ENCODE data around the gene PAX8. TPM values are rescaled to one million over a fixed set of nuclear protein-coding genes. Genes with fewer than 3 reads are reported as not detected.

PAX8 gene
- total and polyA plus RNA-seq, 2 of the 13 experiments (the other 11 are each of a cell fraction or from before 2014, with no cell fraction given), result 1.5 to 8.8 TPM

- in situ Hi-C loops (cut with HindIII; ENCODE audit: extremely low pct_ligation_motif_present, low pct_unique_long_range_greater_than_20kb) (loop anchor here (5.0 kb wide), 2 partner anchors 60 to 115 kb away; no protein-coding TSS in a partner anchor), intact Hi-C loops (cut with micrococcal nuclease; ENCODE audit: unreplicated experiment) (no loop called here)
- BruUV-seq (replicated peaks), result no TSS peak
- Histone ChIP-seq H3K4me3 (replicated peaks in 1 of 3; ENCODE audit: insufficient read depth in 1 of 3, low read depth in 2 of 3, low read length in 3 of 3) (no peak overlapping the region), H3K9ac (ENCODE audit: insufficient read depth, low read depth, low read length) (no peak overlapping the region), H3K27me3 (ENCODE audit: control insufficient read depth in 1 of 2, insufficient read depth in 2 of 2, low read length in 2 of 2) (no peaks in the 10 kb centered on the region; a peak in 1 of 5 replicates), H2AFZ (ENCODE audit: low read length) (no peak overlapping the region), H3K4me2 (ENCODE audit: low read depth, low read length) (no peak overlapping the region), H3K27ac (ENCODE audit: extremely low read length, insufficient read depth, low read length) (no peak overlapping the region), H3K9me3 (ENCODE audit: low read length) (no peaks in the 10 kb centered on the region), H4K20me1 (ENCODE audit: insufficient read depth, low read length) (no peaks in the 10 kb centered on the region), H3K36me3 (replicated peaks in 1 of 2; ENCODE audit: control insufficient read depth in 1 of 2, insufficient read depth in 2 of 2, low read length in 2 of 2) (no peaks in the 10 kb centered on the region; a peak in 1 of 5 replicates), H3K4me1 (ENCODE audit: insufficient read depth, low read length) (peaks cover 37% of the 10 kb centered on the region), H3K79me2 (ENCODE audit: insufficient read depth, low read length) (no peaks in the 10 kb centered on the region)
- 71% methylated on average over 4 of the region's 4 CpGs for WGBS (ENCODE audit: low lambda C conversion rate)
- ChIA-PET POLR2A (interaction anchor here (0.7 to 1.4 kb wide), 2 partner anchors 15 to 41 kb away, joined by 3 to 4 read pairs; no protein-coding TSS in a partner anchor), CTCF (ENCODE audit: low intra/inter-chr PET ratio, low total read pairs) (interaction anchor here (4.3 kb wide), 1 partner anchor 59 kb away, joined by 80 read pairs; no protein-coding TSS in a partner anchor)
- DNase-seq (ENCODE audit: low spot score) (no peak), FAIRE-seq (no peak), ATAC-seq (no peak)
- TF ChIP-seq KAT7 (CRISPR knock-in tag; IDR thresholded peaks at IDR 0.05; ENCODE audit: borderline replicate concordance) (no peak), HCFC1 (IDR thresholded peaks at IDR 0.05; ENCODE audit: low read depth, low read length) (no peak), TBX2 (CRISPR knock-in tag; IDR thresholded peaks at IDR 0.05; ENCODE audit: borderline replicate concordance) (no peak), SP1 (IDR thresholded peaks at IDR 0.05) (no peak), SP1 (CRISPR knock-in tag; IDR thresholded peaks at IDR 0.05) (no peak), RAD21 (CRISPR knock-in tag; IDR thresholded peaks at IDR 0.05) (no peak), ZZZ3 (CRISPR knock-in tag; IDR thresholded peaks at IDR 0.05; ENCODE audit: borderline replicate concordance) (no peak), RCOR2 (CRISPR knock-in tag; IDR thresholded peaks at IDR 0.05) (no peak), ZNF83 (CRISPR knock-in tag; IDR thresholded peaks at IDR 0.05; ENCODE audit: borderline replicate concordance) (no peak), BRCA1 (CRISPR knock-in tag; IDR thresholded peaks at IDR 0.05) (no peak), ADNP (CRISPR knock-in tag; IDR thresholded peaks at IDR 0.05) (no peak), ZNF12 (CRISPR knock-in tag; IDR thresholded peaks at IDR 0.05) (no peak)
- TF ChIP-seq, protein P1, sequence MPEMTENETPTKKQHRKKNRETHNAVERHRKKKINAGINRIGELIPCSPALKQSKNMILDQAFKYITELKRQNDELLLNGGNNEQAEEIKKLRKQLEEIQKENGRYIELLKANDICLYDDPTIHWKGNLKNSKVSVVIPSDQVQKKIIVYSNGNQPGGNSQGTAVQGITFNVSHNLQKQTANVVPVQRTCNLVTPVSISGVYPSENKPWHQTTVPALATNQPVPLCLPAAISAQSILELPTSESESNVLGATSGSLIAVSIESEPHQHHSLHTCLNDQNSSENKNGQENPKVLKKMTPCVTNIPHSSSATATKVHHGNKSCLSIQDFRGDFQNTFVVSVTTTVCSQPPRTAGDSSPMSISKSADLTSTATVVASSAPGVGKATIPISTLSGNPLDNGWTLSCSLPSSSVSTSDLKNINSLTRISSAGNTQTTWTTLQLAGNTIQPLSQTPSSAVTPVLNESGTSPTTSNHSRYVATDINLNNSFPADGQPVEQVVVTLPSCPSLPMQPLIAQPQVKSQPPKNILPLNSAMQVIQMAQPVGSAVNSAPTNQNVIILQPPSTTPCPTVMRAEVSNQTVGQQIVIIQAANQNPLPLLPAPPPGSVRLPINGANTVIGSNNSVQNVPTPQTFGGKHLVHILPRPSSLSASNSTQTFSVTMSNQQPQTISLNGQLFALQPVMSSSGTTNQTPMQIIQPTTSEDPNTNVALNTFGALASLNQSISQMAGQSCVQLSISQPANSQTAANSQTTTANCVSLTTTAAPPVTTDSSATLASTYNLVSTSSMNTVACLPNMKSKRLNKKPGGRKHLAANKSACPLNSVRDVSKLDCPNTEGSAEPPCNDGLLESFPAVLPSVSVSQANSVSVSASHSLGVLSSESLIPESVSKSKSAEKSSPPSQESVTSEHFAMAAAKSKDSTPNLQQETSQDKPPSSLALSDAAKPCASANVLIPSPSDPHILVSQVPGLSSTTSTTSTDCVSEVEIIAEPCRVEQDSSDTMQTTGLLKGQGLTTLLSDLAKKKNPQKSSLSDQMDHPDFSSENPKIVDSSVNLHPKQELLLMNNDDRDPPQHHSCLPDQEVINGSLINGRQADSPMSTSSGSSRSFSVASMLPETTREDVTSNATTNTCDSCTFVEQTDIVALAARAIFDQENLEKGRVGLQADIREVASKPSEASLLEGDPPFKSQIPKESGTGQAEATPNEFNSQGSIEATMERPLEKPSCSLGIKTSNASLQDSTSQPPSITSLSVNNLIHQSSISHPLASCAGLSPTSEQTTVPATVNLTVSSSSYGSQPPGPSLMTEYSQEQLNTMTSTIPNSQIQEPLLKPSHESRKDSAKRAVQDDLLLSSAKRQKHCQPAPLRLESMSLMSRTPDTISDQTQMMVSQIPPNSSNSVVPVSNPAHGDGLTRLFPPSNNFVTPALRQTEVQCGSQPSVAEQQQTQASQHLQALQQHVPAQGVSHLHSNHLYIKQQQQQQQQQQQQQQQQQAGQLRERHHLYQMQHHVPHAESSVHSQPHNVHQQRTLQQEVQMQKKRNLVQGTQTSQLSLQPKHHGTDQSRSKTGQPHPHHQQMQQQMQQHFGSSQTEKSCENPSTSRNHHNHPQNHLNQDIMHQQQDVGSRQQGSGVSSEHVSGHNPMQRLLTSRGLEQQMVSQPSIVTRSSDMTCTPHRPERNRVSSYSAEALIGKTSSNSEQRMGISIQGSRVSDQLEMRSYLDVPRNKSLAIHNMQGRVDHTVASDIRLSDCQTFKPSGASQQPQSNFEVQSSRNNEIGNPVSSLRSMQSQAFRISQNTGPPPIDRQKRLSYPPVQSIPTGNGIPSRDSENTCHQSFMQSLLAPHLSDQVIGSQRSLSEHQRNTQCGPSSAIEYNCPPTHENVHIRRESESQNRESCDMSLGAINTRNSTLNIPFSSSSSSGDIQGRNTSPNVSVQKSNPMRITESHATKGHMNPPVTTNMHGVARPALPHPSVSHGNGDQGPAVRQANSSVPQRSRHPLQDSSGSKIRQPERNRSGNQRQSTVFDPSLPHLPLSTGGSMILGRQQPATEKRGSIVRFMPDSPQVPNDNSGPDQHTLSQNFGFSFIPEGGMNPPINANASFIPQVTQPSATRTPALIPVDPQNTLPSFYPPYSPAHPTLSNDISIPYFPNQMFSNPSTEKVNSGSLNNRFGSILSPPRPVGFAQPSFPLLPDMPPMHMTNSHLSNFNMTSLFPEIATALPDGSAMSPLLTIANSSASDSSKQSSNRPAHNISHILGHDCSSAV (CRISPR knock-in tag; IDR thresholded peaks at IDR 0.05; ENCODE audit: borderline replicate concordance), result no peak
- TF ChIP-seq, protein P2, sequence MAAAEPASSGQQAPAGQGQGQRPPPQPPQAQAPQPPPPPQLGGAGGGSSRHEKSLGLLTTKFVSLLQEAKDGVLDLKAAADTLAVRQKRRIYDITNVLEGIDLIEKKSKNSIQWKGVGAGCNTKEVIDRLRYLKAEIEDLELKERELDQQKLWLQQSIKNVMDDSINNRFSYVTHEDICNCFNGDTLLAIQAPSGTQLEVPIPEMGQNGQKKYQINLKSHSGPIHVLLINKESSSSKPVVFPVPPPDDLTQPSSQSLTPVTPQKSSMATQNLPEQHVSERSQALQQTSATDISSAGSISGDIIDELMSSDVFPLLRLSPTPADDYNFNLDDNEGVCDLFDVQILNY (CRISPR knock-in tag; conservative IDR thresholded peaks at IDR 0.05), result no peak
- TF ChIP-seq, protein P3, sequence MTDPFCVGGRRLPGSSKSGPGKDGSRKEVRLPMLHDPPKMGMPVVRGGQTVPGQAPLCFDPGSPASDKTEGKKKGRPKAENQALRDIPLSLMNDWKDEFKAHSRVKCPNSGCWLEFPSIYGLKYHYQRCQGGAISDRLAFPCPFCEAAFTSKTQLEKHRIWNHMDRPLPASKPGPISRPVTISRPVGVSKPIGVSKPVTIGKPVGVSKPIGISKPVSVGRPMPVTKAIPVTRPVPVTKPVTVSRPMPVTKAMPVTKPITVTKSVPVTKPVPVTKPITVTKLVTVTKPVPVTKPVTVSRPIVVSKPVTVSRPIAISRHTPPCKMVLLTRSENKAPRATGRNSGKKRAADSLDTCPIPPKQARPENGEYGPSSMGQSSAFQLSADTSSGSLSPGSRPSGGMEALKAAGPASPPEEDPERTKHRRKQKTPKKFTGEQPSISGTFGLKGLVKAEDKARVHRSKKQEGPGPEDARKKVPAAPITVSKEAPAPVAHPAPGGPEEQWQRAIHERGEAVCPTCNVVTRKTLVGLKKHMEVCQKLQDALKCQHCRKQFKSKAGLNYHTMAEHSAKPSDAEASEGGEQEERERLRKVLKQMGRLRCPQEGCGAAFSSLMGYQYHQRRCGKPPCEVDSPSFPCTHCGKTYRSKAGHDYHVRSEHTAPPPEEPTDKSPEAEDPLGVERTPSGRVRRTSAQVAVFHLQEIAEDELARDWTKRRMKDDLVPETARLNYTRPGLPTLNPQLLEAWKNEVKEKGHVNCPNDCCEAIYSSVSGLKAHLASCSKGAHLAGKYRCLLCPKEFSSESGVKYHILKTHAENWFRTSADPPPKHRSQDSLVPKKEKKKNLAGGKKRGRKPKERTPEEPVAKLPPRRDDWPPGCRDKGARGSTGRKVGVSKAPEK (CRISPR knock-in tag; IDR thresholded peaks at IDR 0.05; ENCODE audit: borderline replicate concordance), result no peak
Observed at GRCh38 chr2:113196839-113197238, 81.9 kb downstream of the PAX8 start.
